ENCODE data around the gene HMOX1.
"Not testable (repeated sequence)": the region's sequence is repeated elsewhere in the genome, so short reads cannot be mapped to it uniquely, and the experiment has no call there.

Gene HMOX1

GRCh38 chr22:35434061-35434710, 53.3 kb downstream of the HMOX1 start:
- no peak for DNase-seq (ENCODE audit: low spot score)

GRCh38 chr22:35435201-35435740, 54.4 kb downstream of the HMOX1 start:
- DNase-seq (ENCODE audit: low spot score) = no peak

GRCh38 chr22:35436421-35436820, 55.5 kb downstream of the HMOX1 start:
- DNase-seq (ENCODE audit: low spot score) = no peak

GRCh38 chr22:35437049-35437448, 56.2 kb downstream of the HMOX1 start:
- DNase-seq (ENCODE audit: low spot score) = no peak

GRCh38 chr22:35438673-35439364, 57.9 kb downstream of the HMOX1 start:
- DNase-seq (ENCODE audit: low spot score) = not testable (repeated sequence)

- DNase-seq (ENCODE audit: low spot score) = no peak
These were observed 58.4 kb downstream of the HMOX1 start for GRCh38 chr22:35439365-35439717.

- DNase-seq (ENCODE audit: low spot score) = no peak
These were observed 59.2 kb downstream of the HMOX1 start for GRCh38 chr22:35440129-35440528.

GRCh38 chr22:35441489-35442100, 60.7 kb downstream of the HMOX1 start:
- no peak for DNase-seq (ENCODE audit: low spot score)

- DNase-seq (ENCODE audit: low spot score) = no peak
These were observed 61.6 kb downstream of the HMOX1 start for GRCh38 chr22:35442471-35442870.

GRCh38 chr22:35443338-35443737, 62.4 kb downstream of the HMOX1 start:
- no peak for DNase-seq (ENCODE audit: low spot score)
